Mucosa of descending colon (tissue), 3 donors: ENCODE data around the gene CRB3. TPM values are rescaled to one million over a fixed set of nuclear protein-coding genes. Genes with fewer than 3 reads are reported as not detected.
A peak's percentile ranks its signal among the peaks of the same experiment; 100 is the strongest.

Experiments used
- ATAC-seq: fragments of 200-7000 bp; cut with Tn5 transposase; one replicate; pipeline ENCODE4 v1.9.1; 2020; ENCODE audit warnings: mild to moderate bottlenecking, moderate library complexity
- DNase-seq, 3 donors: peaks; one replicate each; pipeline ENCODE4 v3.0.0-alpha.2; 2020
- H3K36me3 ChIP-seq: fragments of 200-600 bp; one replicate; pipeline ENCODE4 v1.8.0; 2021; ENCODE audit warnings: low read depth, mild to moderate bottlenecking
- H3K4me1 ChIP-seq: fragments of 200-600 bp; one replicate; pipeline ENCODE4 v1.8.0; 2021; ENCODE audit warnings: low read depth, mild to moderate bottlenecking
- H3K4me3 ChIP-seq: fragments of 200-600 bp; one replicate; pipeline ENCODE4 v1.8.0; 2021; ENCODE audit warnings: mild to moderate bottlenecking
- H3K9me3 ChIP-seq: fragments of 200-600 bp; one replicate; pipeline ENCODE4 v1.8.0; 2021; ENCODE audit warnings: mild to moderate bottlenecking
- intact Hi-C, 2 donors: fragments of 100-400 bp; cut with DNase I in 1 of 2; cut with micrococcal nuclease in 1 of 2; formaldehyde crosslinking; loops; one replicate each; pipeline versions ENCODE4 v1.11.0 to v1.11.1; 2022; cut with DNase I, micrococcal nuclease
- total RNA-seq, 3 donors: library from RNA; stranded (reverse); fragmentation: NEBNext Ultra II Directional in 2 of 3; extraction: Animal tissue kit (Norgen Biotek cat#: 25700) in 2 of 3; gene quantifications; one replicate each; pipeline versions ENCODE4 v1.2.1 to v1.2.4, GENCODE V29; 2021 to 2023
- TF ChIP-seq, protein P1 (sequence below): fragments of 200-600 bp; IDR thresholded peaks from one replicate; pipeline ENCODE4 v1.8.0; 2022; ENCODE audit warnings: antibody characterized with exemption, mild to moderate bottlenecking
- donor health status: DM: no; HTN: no; CAD: no; lungs with moderate emphysema.
- donor health status: DM: no; HTN: no; CAD: no.
- donor health status: DM: no; HTN: yes; CAD: no.

Gene CRB3
- total RNA-seq, 3 donors from 2014 or later, result 49.9 to 139 (median 86.0) TPM

DNA sequence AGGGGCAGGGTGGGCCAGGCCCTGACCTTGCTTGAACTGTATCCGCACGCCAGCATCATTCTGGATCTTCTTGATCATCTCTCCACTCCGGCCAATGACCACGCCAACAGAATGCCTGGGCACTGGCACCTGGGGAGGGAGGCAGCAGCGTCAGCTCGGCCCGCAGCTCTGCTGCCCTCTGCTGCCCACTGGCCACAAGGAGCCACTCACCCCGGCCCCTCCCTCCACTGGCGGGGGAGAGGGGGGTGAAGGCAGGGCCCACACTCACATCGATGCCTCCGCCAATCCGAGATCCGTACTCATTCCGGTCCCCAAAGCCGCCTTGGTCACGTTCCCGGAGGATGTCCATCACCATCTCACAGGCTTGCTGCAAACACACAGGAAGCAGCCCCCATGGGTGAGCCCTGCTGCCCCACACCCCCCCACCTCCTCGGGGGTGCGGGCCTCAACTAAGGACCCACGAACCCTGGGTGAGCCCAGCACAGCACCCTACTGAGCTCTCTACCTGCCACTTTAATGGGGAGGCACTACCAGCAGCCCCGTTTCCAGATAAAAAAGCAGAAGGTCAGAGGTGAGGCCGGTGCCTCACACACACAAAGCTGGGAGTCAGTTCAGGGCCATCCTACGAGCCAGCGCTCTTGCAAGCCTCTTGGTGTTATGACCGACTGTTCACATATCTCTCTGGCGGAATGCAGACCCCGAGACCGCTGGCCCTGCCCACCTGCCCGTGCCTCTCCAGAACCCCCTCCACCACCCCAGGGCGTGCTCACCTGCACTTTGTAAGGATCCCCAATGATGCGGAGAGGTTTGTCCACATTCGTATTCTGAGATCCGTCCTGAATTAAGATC lies 46.1 kb upstream of the CRB3 start:
- no peaks in the 10 kb centered on the region for H3K9me3 ChIP-seq
- H3K36me3 ChIP-seq, result peaks cover 30% of the 10 kb centered on the region
- TF ChIP-seq, protein P1, sequence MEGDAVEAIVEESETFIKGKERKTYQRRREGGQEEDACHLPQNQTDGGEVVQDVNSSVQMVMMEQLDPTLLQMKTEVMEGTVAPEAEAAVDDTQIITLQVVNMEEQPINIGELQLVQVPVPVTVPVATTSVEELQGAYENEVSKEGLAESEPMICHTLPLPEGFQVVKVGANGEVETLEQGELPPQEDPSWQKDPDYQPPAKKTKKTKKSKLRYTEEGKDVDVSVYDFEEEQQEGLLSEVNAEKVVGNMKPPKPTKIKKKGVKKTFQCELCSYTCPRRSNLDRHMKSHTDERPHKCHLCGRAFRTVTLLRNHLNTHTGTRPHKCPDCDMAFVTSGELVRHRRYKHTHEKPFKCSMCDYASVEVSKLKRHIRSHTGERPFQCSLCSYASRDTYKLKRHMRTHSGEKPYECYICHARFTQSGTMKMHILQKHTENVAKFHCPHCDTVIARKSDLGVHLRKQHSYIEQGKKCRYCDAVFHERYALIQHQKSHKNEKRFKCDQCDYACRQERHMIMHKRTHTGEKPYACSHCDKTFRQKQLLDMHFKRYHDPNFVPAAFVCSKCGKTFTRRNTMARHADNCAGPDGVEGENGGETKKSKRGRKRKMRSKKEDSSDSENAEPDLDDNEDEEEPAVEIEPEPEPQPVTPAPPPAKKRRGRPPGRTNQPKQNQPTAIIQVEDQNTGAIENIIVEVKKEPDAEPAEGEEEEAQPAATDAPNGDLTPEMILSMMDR, result no peak
- peaks cover 5% of the 10 kb centered on the region for H3K4me1 ChIP-seq
- no peak overlapping the region for H3K4me3 ChIP-seq
- intact Hi-C loops, result no loop called here
- ATAC-seq (peak; percentile 62), DNase-seq (peak in 2 of 3 donors; percentile 38 to 47)

DNA sequence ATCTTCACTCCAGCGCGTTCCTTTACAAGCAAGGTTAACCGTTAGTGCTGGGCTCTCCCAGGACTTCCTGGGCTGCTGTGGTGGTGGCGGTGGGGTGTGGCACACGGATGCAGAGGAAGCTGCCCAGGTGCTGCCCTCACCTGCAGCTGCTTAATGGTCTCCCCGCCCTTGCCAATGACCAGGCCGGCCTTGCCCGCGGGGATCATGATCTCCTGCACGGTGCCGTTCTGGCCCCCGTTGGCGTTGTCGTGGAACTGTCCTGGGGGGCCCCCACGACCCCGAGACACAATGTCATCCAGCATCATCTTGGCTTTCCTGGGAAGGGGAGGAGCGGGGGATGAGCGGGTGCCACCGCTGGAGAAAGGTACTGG lies 45.5 kb upstream of the CRB3 start:
- Histone ChIP-seq H3K36me3 (peaks cover 30% of the 10 kb centered on the region), H3K9me3 (no peaks in the 10 kb centered on the region), H3K4me3 (no peak overlapping the region), H3K4me1 (peaks cover 9% of the 10 kb centered on the region)
- TF ChIP-seq, protein P1, result no peak
- DNase-seq (no peak), ATAC-seq (peak; percentile 61)
- intact Hi-C loops, result no loop called here

DNA sequence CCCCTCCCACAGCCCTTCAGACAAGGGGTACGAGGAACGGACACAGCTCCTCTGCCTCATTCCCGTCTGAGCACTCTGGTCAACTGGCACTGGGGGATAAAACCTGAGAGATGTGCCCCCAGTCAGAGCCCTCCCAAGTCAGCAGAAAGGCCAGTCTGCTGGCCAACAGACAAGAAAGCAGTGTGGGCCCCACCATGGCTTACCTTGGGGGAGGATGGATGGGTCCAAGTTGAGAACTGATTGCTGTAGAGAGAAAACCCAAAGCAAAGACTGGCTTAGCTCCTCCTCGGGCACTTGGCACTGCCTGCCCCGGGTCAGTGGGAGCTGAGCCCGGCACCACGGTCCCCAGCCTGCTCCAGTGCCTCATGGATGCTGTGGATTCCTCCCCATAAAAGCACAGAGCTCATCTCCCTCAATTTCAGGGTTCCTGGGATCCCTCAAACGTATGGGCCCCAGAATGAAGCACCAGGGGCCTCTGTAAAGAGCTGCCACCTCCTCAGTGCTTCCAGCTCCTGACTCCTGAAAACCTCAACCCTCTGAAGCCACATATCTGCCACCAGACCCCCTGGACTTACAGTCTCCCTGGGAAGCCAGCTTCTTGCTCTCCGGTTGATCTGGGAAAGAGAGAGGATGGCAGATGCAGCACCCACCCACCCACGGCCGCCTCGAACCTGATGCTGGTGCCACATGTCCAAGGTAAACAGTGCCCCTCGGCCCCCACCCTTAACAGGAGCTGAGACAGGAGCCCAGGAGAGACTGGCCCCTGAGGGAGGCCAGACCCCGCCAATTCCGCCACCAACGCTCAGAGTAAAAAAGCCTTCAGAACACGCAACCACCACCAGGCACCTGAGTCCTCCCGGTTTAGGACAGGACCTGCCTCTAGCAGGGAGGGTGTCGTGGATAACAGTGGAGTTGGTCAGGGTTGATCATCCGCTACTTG lies 42.7 kb upstream of the CRB3 start:
- H3K36me3 ChIP-seq, result peaks cover 26% of the 10 kb centered on the region
- H3K4me1 ChIP-seq, result peaks cover 19% of the 10 kb centered on the region
- intact Hi-C loops, result no loop called here

DNA sequence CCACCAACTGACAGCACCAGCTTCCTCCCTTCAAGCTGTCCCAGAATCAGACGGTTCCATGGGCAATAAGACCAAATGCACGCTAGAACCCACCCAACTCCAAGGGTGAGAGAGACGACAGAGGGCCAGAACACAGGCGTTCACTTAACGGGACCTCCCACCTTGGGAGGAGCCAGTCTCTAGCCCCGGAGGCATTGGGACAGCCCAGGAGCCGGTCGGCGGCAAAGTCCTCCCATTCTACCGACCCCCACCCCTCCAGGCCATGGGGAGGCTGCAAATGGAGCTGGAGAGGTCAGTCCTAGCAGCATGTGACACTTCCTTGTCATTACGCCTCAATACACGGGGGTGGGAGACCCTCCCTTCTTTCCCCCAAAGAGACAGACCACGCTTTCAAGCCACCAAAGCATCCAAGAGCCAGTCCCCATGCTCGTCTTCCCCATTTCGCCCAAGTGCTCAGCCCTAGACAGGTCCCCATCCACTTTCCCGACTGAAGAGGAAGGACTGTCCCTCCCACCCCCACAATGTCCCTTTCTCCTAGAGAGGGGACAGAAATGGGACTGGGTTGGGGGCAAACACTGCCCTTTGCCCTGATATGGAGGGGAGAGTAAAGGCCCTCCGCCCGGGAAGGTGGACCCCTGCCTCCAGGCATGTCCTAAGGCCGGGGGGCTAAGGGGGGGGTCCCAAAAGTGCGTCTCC lies 40.4 kb upstream of the CRB3 start:
- ATAC-seq, result no peak
- Histone ChIP-seq H3K9me3 (no peaks in the 10 kb centered on the region), H3K4me3 (peak overlapping the region; percentile 61), H3K36me3 (peaks cover 12% of the 10 kb centered on the region), H3K4me1 (peaks cover 19% of the 10 kb centered on the region)
- peak in 2 of 3 donors; percentile 41 to 51 for DNase-seq
- intact Hi-C loops, result no loop called here
- TF ChIP-seq, protein P1, result no peak

More for the DNA sequence above, 42.7 kb upstream of the CRB3 start:
- DNase-seq (no peak), ATAC-seq (no peak)
- TF ChIP-seq, protein P1, result no peak
- no peaks in the 10 kb centered on the region for H3K9me3 ChIP-seq
- H3K4me3 ChIP-seq, result no peak overlapping the region

DNA sequence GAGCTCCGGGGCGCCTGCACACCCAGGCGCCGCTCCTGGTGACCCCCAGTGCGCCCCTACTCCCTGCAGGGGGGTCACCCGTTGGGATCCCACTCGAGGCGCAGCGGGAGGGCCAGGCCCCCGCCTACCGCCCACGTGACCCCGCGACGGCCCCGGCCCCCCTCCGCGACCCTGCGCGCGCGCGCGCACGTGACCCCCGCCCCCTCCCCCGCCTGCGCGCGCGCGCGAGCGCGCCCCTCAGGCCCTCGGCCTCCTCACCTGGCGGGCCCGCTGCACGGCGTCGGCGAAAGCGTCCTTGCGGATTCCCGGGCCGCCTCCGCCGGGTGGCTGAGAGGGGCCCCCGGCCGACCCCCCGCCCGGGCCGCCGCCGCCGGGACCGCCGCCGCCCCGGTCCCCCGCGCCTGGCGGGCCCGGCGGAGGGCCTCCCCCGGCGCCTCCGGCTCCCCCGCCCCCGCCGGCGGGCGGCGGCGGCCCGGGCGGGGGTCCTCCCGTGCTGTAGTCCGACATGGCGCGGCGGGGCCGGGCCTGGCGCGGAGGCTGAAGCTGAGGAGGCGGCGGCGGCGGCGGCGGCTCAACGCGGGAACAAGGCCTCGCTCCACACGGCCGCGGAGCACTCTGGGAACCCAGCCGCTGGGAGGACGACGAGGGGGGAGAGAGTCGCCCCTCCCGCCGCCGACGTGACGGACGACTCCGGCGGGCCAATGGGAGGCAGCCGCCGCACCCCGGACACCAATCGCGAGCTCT lies 39.7 kb upstream of the CRB3 start, which contains the start of gene KHSRP:
Gene KHSRP, minus strand, starts transcription at position 617 of the 744 bp plus-strand sequence. Its CDS starts 110 bp downstream, at position 507.
- H3K36me3 ChIP-seq, result peaks cover 12% of the 10 kb centered on the region
- TF ChIP-seq, protein P1, result no peak
- peaks cover 19% of the 10 kb centered on the region for H3K4me1 ChIP-seq
- peak within 1 kb of the TSS; percentile 61 for H3K4me3 ChIP-seq
- ATAC-seq (no peak), DNase-seq (peak in 1 of 3 donors; percentile 61)
- no peaks in the 10 kb centered on the region for H3K9me3 ChIP-seq
- intact Hi-C loops, result no loop called here
